ENCODE data around the gene SNRPA1.

- TF ChIP-seq CREB1 (IDR thresholded peaks at IDR 0.05; ENCODE audit: low read depth) (no peak), EP300 (IDR thresholded peaks at IDR 0.05; ENCODE audit: borderline replicate concordance) (no peak), YY1 (IDR thresholded peaks at IDR 0.05; ENCODE audit: low read depth) (no peak), TEAD4 (IDR thresholded peaks at IDR 0.05) (no peak), RAD21 (IDR thresholded peaks at IDR 0.05; ENCODE audit: low read depth) (no peak), EGR1 (IDR thresholded peaks at IDR 0.05) (no peak)
Observed at GRCh38 chr15:101306341-101307047, 11.4 kb upstream of the SNRPA1 start.

Measured in Ishikawa (cell line).